Suprapubic skin (tissue), 4 donors: ENCODE data around the gene DCDC2.

Source experiments
- POLR2A ChIP-seq, 2 donors: fragments of 450-650 bp; IDR thresholded peaks; one replicate each; pipeline ENCODE4 v1.6.1; 2017; ENCODE audit warnings: antibody characterized with exemption in 2 of 2, mild to moderate bottlenecking in 2 of 2, moderate library complexity in 2 of 2
- POLR2AphosphoS5 ChIP-seq, 3 donors: sonication (generic); formaldehyde crosslinking; IDR thresholded peaks; one replicate each; pipeline ENCODE4 v1.6.1; 2017; ENCODE audit warnings: antibody characterized with exemption in 3 of 3
- TF ChIP-seq, protein P1 (sequence below), 2 donors: fragments of 200-600 bp in 1 of 2; fragments of 450-650 bp in 1 of 2; sonication (generic) in 1 of 2; IDR thresholded peaks; one replicate each; pipeline ENCODE4 v1.5.1; 2016 to 2019; ENCODE audit warnings: antibody characterized with exemption in 2 of 2, mild to moderate bottlenecking in 1 of 2, moderate library complexity in 1 of 2

DNA sequence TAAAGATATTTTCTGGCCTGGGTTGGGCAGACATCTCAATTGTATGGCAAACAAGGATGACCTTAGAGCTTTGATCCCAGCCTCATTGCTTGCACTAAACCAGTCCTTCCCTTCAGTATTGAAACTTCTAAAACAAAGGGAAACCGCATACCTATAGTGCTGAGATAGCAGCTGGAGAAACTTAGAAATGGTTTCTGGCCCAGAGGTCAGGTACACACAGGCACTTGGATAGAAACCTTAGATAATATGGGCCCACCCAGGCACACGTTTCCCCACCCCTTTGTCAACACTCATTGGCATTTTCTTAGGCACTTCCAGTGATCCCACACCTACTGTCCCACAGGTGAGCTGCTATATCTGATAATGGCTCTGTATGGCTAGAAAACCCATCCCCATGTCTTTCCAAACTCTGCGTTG is 209.7 kb downstream of the DCDC2 start:
- TF ChIP-seq, protein P1, sequence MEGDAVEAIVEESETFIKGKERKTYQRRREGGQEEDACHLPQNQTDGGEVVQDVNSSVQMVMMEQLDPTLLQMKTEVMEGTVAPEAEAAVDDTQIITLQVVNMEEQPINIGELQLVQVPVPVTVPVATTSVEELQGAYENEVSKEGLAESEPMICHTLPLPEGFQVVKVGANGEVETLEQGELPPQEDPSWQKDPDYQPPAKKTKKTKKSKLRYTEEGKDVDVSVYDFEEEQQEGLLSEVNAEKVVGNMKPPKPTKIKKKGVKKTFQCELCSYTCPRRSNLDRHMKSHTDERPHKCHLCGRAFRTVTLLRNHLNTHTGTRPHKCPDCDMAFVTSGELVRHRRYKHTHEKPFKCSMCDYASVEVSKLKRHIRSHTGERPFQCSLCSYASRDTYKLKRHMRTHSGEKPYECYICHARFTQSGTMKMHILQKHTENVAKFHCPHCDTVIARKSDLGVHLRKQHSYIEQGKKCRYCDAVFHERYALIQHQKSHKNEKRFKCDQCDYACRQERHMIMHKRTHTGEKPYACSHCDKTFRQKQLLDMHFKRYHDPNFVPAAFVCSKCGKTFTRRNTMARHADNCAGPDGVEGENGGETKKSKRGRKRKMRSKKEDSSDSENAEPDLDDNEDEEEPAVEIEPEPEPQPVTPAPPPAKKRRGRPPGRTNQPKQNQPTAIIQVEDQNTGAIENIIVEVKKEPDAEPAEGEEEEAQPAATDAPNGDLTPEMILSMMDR (IDR thresholded peaks at IDR 0.05): no peak
- TF ChIP-seq POLR2AphosphoS5 (IDR thresholded peaks at IDR 0.05) (no peak), POLR2A (IDR thresholded peaks at IDR 0.05) (no peak)
